Brain microvascular endothelial cell (primary cell): ENCODE data around the gene CTF1.

Experiments used
- DNase-seq: peaks from one replicate; pipeline ENCODE4 v3.0.0-alpha.2; 2020
- H3K27ac ChIP-seq: fragments of 250-450 bp; sonication (Bioruptor Pico); 2 replicates; pipeline ENCODE4 v1.5.1; 2020; ENCODE audit warnings: mild to moderate bottlenecking, moderate library complexity
- H3K27me3 ChIP-seq: fragments of 250-450 bp; sonication (Bioruptor Pico); replicated peaks from 2 replicates; pipeline ENCODE4 v1.5.1; 2020; ENCODE audit warnings: mild to moderate bottlenecking
- H3K36me3 ChIP-seq: fragments of 250-450 bp; sonication (Bioruptor Pico); replicated peaks from 2 replicates; pipeline ENCODE4 v1.5.1; 2020; ENCODE audit warnings: mild to moderate bottlenecking
- H3K4me3 ChIP-seq: 2 replicates; pipeline ENCODE4 v1.5.1; 2011; ENCODE audit warnings: low read depth, mild to moderate bottlenecking, control low read depth, low read length, moderate library complexity
- CTCF ChIP-seq: IDR thresholded peaks from 2 replicates; pipeline ENCODE4 v1.5.1; 2011; ENCODE audit warnings: low read depth, mild to moderate bottlenecking, moderate library complexity, low read length, control low read depth, inconsistent platforms; ENCODE audit errors: missing control alignments
- in situ Hi-C: cut with HindIII; loops from 2 replicates; pipeline ENCODE4 v1.10.0; 2017; ENCODE audit warnings: low sequenced_read_pairs, low pct_ligation_motif_present

Gene CTF1

GRCh38 chr16:30914830-30915229 lies 18.4 kb downstream of the CTF1 start:
- H3K4me3 ChIP-seq = no peak overlapping the region
- H3K36me3 ChIP-seq = no peaks in the 10 kb centered on the region
- TF ChIP-seq CTCF = no peak
- no peaks in the 10 kb centered on the region for H3K27me3 ChIP-seq
- in situ Hi-C loops = no loop called here
- no peak overlapping the region for H3K27ac ChIP-seq
- no peak for DNase-seq

GRCh38 chr16:30918614-30919013 lies 22.2 kb downstream of the CTF1 start:
- TF ChIP-seq CTCF = no peak
- no peak overlapping the region for H3K27ac ChIP-seq
- H3K27me3 ChIP-seq = no peaks in the 10 kb centered on the region
- no peak for DNase-seq
- no peaks in the 10 kb centered on the region for H3K36me3 ChIP-seq
- in situ Hi-C loops = no loop called here
- no peak overlapping the region for H3K4me3 ChIP-seq

- TF ChIP-seq CTCF = no peak
- no peak overlapping the region for H3K4me3 ChIP-seq
- H3K36me3 ChIP-seq = no peaks in the 10 kb centered on the region
- no peaks in the 10 kb centered on the region for H3K27me3 ChIP-seq
- in situ Hi-C loops = no loop called here
- DNase-seq = no peak
- no peak overlapping the region for H3K27ac ChIP-seq
These were observed 24.5 kb downstream of the CTF1 start for GRCh38 chr16:30920891-30921290.

GRCh38 chr16:30921459-30921747 lies 25.0 kb downstream of the CTF1 start:
- no peak for DNase-seq
- no peak overlapping the region for H3K27ac ChIP-seq
- in situ Hi-C loops = no loop called here
- TF ChIP-seq CTCF = no peak
- H3K36me3 ChIP-seq = no peaks in the 10 kb centered on the region
- no peaks in the 10 kb centered on the region for H3K27me3 ChIP-seq
- H3K4me3 ChIP-seq = peak overlapping the region; percentile 68

GRCh38 chr16:30921748-30922419 lies 25.5 kb downstream of the CTF1 start:
- peak; percentile 90 for DNase-seq
- in situ Hi-C loops = no loop called here
- Histone ChIP-seq H3K27ac (peak overlapping the region; percentile 44), H3K27me3 (no peaks in the 10 kb centered on the region), H3K36me3 (no peaks in the 10 kb centered on the region), H3K4me3 (peak overlapping the region; percentile 68)
- TF ChIP-seq CTCF = peak; percentile 94

GRCh38 chr16:30922420-30922959 lies 26.1 kb downstream of the CTF1 start:
- DNase-seq = peak; percentile 100
- in situ Hi-C loops = no loop called here
- Histone ChIP-seq H3K4me3 (peak overlapping the region; percentile 95), H3K36me3 (peaks cover 2% of the 10 kb centered on the region), H3K27ac (peak overlapping the region; percentile 97), H3K27me3 (no peaks in the 10 kb centered on the region)
- TF ChIP-seq CTCF = no peak
